K562 (cell line): ENCODE results near the gene TBC1D17. TPM values are rescaled to one million over a fixed set of nuclear protein-coding genes. Genes with fewer than 3 reads are reported as not detected.

Experiments
- E2F6 ChIP-seq, 2 experiments: IDR thresholded peaks; 2 replicates each; pipeline ENCODE4 v1.6.1; 2011; ENCODE audit warnings: borderline replicate concordance in 1 of 2, control low read depth in 1 of 2, low read depth in 1 of 2, low read length in 1 of 2, mild to moderate bottlenecking in 1 of 2, mixed read lengths in 1 of 2, moderate library complexity in 1 of 2; ENCODE audit not compliant: insufficient read depth in 1 of 2, insufficient read length in 1 of 2, poor library complexity in 1 of 2, severe bottlenecking in 1 of 2; ENCODE audit errors: extremely low read depth in 1 of 2
- ETS1 ChIP-seq: conservative IDR thresholded peaks from 2 replicates; pipeline ENCODE4 v1.6.1; 2011; ENCODE audit warnings: low read depth, mild to moderate bottlenecking, low read length; ENCODE audit not compliant: control insufficient read depth
- ETV1 ChIP-seq: fragments of 450-650 bp; conservative IDR thresholded peaks from 2 replicates; pipeline ENCODE4 v1.6.1; 2016; ENCODE audit warnings: missing genetic modification characterization, control low read depth, low read depth, missing compliant biosample characterization
- FOXO4 ChIP-seq: fragments of 450-650 bp; formaldehyde crosslinking; IDR thresholded peaks from 2 replicates; pipeline ENCODE4 v1.4.0; 2020; ENCODE audit warnings: mild to moderate bottlenecking, moderate library complexity
- HDAC6 ChIP-seq: IDR thresholded peaks from 2 replicates; pipeline ENCODE4 v1.6.1; 2012; ENCODE audit warnings: low read depth, mild to moderate bottlenecking, control low read depth, inconsistent platforms, low read length, moderate library complexity
- HDGF ChIP-seq: fragments of 450-650 bp; IDR thresholded peaks from 2 replicates; pipeline ENCODE4 v1.6.1; 2016
- HNRNPLL ChIP-seq: fragments of 200-400 bp; formaldehyde crosslinking; IDR thresholded peaks from 2 replicates; pipeline ENCODE4 v1.6.1; 2017; ENCODE audit warnings: low read length, low read depth, mild to moderate bottlenecking; ENCODE audit not compliant: poor library complexity, severe bottlenecking
- HSF4 ChIP-seq: fragments of 250-450 bp; sonication (Bioruptor Pico); IDR thresholded peaks from 2 replicates; pipeline ENCODE4 v2.1.2; 2022; ENCODE audit warnings: mild to moderate bottlenecking, moderate library complexity, borderline replicate concordance
- IRF2 ChIP-seq: sonication (generic); formaldehyde crosslinking; IDR thresholded peaks from 2 replicates; pipeline ENCODE4 v1.8.1; 2022; ENCODE audit warnings: mild to moderate bottlenecking, missing genetic modification reagents
- KDM4B ChIP-seq, 2 experiments: fragments of 450-650 bp in 1 of 2; sonication (generic) in 1 of 2; IDR thresholded peaks; 2 replicates each; pipeline ENCODE4 v1.6.1; 2016 to 2017; ENCODE audit warnings: borderline replicate concordance in 2 of 2, antibody characterized with exemption in 1 of 2, low read depth in 1 of 2, mild to moderate bottlenecking in 1 of 2
- MCM7 ChIP-seq, 2 experiments: fragments of 450-650 bp; IDR thresholded peaks; 2 replicates each; pipeline ENCODE4 v1.6.1; 2016 to 2018
- MEF2D ChIP-seq: conservative IDR thresholded peaks from 2 replicates; pipeline ENCODE4 v1.6.1; 2016; ENCODE audit warnings: low read depth, missing genetic modification characterization, missing compliant biosample characterization
- NEUROD1 ChIP-seq: fragments of 150-350 bp; IDR thresholded peaks from 2 replicates; pipeline ENCODE4 v1.6.1; 2014; ENCODE audit warnings: borderline replicate concordance, low read length, low read depth; ENCODE audit not compliant: partially characterized antibody
- PHTF2 ChIP-seq: fragments of 250-450 bp; sonication (Bioruptor Pico); IDR thresholded peaks from 2 replicates; pipeline ENCODE4 v1.5.0; 2021; ENCODE audit warnings: mild to moderate bottlenecking
- PURB ChIP-seq: sonication (generic); formaldehyde crosslinking; IDR thresholded peaks from 2 replicates; pipeline ENCODE4 v1.9.0; 2021; ENCODE audit warnings: low read depth, mild to moderate bottlenecking, missing genetic modification reagents
- SETDB1 ChIP-seq: IDR thresholded peaks from one replicate; pipeline ENCODE4 v1.6.1; 2012; ENCODE audit warnings: low read length, control low read depth, inconsistent platforms
- SNAPC5 ChIP-seq: fragments of 250-450 bp; sonication (Bioruptor Pico); IDR thresholded peaks from 2 replicates; pipeline ENCODE4 v1.8.0; 2021; ENCODE audit warnings: moderate library complexity, mild to moderate bottlenecking, inconsistent platforms
- XRCC3 ChIP-seq: fragments of 450-650 bp; IDR thresholded peaks from 2 replicates; pipeline ENCODE4 v1.6.1; 2017; ENCODE audit warnings: mild to moderate bottlenecking, moderate library complexity
- ZNF507 ChIP-seq: conservative IDR thresholded peaks from 2 replicates; pipeline ENCODE4 v1.6.1; 2017; ENCODE audit warnings: missing genetic modification characterization, missing compliant biosample characterization
- ZNF511 ChIP-seq: sonication (generic); formaldehyde crosslinking; IDR thresholded peaks from 2 replicates; pipeline ENCODE4 v1.8.0; 2022; ENCODE audit warnings: mild to moderate bottlenecking, missing genetic modification reagents
- polyA plus RNA-seq, 8 experiments: library from polyadenylated mRNA; depleted of rRNA in 4 of 8; stranded (reverse) in 5 of 8; unstranded in 3 of 8; fragments of >200 nt; fragmentation: Nextera tagmentation in 2 of 8; fragmentation: Illumina TruSeq in 1 of 8; extraction: Ambion mirVana in 2 of 8; extraction: Trizol in 1 of 8; gene quantifications; 2 replicates each; pipeline versions ENCODE4 v1.2.1 to v1.2.3, GENCODE V29; 2011 to 2014; ENCODE audit warnings: inconsistent platforms in 1 of 8, missing spikeins in 1 of 8
- total RNA-seq, 7 experiments: library from RNA; depleted of rRNA in 6 of 7; stranded (reverse); fragments of >200 nt in 6 of 7; fragmentation: Illumina TruSeq in 2 of 7; extraction: Trizol in 2 of 7; gene quantifications; 2 replicates each; pipeline versions ENCODE4 v1.2.1 to v1.2.3, GENCODE V29; 2011 to 2021; ENCODE audit warnings: low replicate concordance in 1 of 7

Gene TBC1D17
- total and polyA plus RNA-seq, 9 of the 15 experiments (the other 6 are each of a cell fraction or from before 2014, with no cell fraction given): 0.42 to 16.0 (median 3.8) TPM

GRCh38 chr19:49869484-49870308 lies 7.8 kb upstream of the TBC1D17 start (continued):
- no peak for TF ChIP-seq SNAPC5 (CRISPR knock-in tag)
- TF ChIP-seq ZNF507: no peak
- TF ChIP-seq MCM7 (IDR thresholded peaks at IDR 0.05): no peak
- TF ChIP-seq ZNF511 (CRISPR knock-in tag): peak; percentile 46; the same call in 1 of the 2 replicates
- TF ChIP-seq ETV1: no peak
- TF ChIP-seq HNRNPLL: no peak
- TF ChIP-seq HDGF: no peak; the same call in 1 of the 2 replicates
- TF ChIP-seq PURB (CRISPR knock-in tag): no peak
- no peak for TF ChIP-seq IRF2 (CRISPR knock-in tag)
- TF ChIP-seq FOXO4 (CRISPR knock-in tag): no peak
- peak; percentile 54; the same call in 1 of the 2 replicates for TF ChIP-seq ETS1
- TF ChIP-seq SETDB1: no peak
- TF ChIP-seq MEF2D: no peak
- TF ChIP-seq HDAC6: no peak
- no peak for TF ChIP-seq KDM4B (IDR thresholded peaks at IDR 0.05; ENCODE audit: borderline replicate concordance in 2 of 2, low read depth in 1 of 2)
- no peak for TF ChIP-seq PHTF2 (CRISPR knock-in tag)
- TF ChIP-seq NEUROD1: peak; percentile 89
- no peak for TF ChIP-seq HSF4
- TF ChIP-seq XRCC3: no peak
- TF ChIP-seq E2F6 (IDR thresholded peaks at IDR 0.05; ENCODE audit: borderline replicate concordance in 1 of 2, extremely low read depth in 1 of 2, insufficient read depth in 1 of 2, insufficient read length in 1 of 2, low read depth in 1 of 2, low read length in 1 of 2, poor library complexity in 1 of 2, severe bottlenecking in 1 of 2): peak; percentile 71 to 85
